ENCODE results near the gene DAAM1.

DAAM1 gene

DNA sequence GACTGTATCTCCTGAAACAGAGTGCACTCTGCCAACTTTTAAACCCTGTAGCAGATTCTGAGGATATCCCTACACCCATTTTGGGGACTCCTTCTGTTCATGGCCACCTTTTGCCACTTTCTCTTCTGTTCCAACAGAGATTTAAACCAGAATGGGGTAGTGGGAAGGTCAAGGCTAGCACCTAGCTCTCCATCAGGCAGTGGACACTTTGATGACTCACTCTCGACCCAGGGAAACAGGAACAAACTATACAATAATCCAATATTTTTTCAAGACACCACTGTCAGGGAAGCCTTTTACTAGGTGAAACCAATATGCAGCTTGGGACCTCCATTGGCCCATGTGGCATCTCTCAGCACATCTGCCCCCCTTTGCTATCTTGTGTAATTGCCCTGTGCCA lies 103.6 kb downstream of the DAAM1 start:
- no peak for DNase-seq (ENCODE audit: low read depth)

DNA sequence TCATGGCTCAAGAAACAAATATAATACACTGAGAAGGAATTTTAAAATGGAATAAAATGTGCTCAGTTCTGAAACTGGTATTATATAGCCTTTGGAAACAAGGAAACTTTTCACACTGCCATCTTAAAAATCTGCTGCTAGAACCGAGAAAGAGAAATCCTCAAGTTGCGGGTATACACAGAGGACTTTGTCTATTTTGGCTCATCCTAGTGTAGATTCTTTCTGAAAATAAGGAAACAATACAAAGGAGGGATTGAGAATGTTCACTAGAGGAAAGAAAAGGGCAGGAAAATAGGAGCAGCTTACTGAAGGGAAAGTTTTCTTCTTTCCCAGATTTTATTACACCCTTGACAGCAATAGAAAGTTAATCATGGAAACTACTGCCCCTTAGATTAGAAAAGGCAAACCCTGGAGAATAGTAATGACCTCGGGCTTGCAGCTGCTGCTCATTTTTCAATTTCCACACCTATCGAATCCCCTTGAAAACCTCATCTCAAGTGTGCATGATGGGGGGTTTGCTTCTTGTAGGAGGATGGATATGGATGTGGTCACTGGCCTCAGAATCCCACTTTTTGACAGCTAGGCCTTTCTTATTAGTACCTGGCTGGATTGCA lies 104.6 kb downstream of the DAAM1 start:
- DNase-seq (ENCODE audit: low read depth) = no peak

DNA sequence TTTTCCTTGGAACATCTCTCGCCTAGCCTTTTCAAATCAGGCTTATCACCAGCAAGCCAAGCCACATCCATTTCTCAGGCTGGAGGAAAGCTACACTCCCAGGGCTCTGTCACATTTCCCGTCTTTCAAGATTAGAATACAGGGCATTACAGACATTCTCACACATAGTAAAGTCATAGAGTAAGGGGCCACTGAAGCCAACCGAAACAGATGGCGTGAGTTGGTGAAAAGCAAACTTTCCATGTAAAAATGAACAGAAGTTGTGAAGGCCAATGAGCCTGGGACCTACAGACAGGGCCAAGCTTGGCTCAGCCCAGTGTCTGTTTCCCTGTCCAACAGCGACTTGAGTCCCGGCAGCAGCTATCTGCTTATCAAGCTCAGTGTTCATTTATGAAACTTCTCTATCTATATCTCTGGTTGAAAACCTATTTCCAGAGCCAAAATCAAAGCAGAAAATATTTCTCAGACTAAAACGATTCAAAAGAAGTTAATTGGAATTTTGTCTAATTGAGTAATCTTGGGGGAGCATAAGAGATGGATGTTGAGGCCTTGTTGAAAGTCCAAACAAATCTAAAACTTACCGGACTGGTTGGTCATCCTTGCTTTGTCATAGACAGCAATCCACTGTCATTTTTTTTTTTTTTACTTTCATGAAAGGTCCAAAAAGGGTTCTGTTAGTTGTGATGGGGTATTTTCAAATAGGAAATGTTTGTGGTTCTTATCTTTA lies 105.6 kb downstream of the DAAM1 start:
- DNase-seq (ENCODE audit: low read depth) = no peak

DNA sequence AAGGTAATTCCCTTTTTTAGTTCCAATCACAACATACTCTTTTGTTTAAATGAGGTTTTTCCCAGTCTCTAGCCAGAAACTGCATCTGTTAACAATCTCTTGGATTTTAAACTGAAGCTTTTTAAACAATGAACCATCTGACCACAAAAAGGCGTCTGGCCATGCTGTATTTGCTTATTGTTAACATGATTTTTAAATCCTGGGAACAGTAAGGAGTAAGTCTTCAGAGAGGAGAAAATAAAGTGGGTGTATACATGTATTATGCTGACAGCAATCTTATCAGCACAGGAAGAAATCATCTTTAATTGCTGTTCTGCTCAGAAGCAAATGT lies 106.2 kb downstream of the DAAM1 start:
- no peak for DNase-seq (ENCODE audit: low read depth)

DNA sequence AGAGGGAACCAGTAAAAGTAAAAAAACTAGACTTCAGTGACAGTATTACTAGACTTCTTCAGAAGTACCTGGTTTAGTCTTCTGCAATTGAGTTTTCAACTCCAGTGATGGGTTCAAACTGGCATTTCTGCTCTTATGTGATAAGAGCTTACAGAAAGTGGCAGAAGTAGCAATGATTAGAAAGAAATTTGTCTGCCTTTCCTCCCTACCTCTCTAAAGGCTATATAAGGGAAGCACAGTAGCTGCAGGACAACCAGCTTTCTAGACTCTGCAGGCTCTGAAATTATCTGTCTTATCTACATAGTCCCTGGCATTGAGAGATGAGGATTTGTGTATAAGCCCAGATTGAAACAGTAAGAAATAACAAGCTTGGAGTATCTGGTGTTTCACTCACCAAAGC lies 107.5 kb downstream of the DAAM1 start:
- no peak for DNase-seq (ENCODE audit: low read depth)

DNA sequence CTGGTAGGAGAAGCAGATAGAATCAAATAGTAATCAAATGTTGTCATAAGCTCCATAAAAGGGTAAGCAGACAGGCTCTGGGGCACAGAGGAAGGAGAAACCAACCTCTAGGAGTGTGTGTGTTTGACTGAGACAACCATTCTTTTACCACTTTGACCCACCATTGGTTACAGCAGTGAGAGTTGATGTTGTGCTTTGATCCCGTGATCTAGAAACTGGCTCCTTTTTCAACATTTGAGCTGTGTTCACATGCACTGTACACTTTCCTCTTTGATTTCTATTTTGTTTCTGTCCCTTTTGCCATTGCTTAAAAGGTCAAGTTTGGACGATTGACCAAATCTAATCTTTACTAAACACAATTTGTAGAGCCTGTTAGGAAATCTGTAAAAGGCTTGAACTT lies 108.0 kb downstream of the DAAM1 start:
- DNase-seq (ENCODE audit: low read depth) = no peak

DNA sequence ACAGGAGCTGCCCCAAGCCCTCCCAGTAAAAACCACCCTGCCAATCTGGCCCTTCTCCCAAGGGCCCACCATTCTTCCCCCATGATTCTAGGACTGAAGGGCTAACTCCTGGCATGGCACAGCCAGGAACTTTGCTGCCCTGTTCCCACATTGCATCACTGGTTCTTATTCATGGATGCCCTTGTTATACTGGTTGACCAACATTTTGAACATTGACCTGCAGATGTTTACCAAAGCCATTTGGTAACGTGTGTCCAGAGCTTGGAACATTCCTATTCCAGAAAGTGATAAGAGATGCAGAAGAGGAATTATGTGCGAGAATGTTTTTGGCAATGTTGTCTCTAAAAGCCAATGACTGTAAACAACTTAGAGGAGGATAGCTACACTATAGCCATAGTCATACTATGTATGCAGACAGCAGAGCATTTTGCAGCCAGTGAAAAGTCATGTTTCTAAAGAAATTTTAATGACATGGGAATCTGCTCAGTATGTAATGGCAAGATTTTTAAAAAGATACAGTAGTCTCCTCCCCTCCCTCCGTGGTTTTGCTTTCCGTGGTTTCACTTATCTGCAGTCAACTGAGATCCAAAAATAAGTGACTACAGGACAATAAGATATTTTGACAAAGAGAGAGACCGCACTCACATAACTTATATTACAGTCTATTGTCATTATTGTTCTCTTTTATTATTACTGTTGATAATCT lies 108.8 kb downstream of the DAAM1 start:
- DNase-seq (ENCODE audit: low read depth) = no peak

DNA sequence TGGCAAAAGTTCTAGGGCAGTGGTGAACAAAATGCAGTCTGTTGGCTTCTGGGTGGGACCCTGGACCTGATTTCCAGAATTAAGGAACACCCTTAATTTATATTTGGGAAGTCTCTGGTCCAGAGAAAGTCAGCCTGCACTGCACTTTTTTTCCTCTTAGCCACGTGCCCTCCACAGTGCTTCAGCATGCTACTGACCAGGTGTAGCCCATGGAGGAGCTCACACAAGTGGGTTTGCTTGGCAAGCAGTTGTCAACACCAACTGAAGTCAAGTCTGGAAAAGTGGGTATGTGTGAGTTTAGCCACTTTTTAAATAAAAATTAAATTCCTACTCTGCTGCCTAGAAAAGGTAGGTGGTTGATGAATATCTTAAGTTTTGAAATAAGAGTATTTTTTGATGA lies 111.3 kb downstream of the DAAM1 start:
- DNase-seq (ENCODE audit: low read depth) = no peak

DNA sequence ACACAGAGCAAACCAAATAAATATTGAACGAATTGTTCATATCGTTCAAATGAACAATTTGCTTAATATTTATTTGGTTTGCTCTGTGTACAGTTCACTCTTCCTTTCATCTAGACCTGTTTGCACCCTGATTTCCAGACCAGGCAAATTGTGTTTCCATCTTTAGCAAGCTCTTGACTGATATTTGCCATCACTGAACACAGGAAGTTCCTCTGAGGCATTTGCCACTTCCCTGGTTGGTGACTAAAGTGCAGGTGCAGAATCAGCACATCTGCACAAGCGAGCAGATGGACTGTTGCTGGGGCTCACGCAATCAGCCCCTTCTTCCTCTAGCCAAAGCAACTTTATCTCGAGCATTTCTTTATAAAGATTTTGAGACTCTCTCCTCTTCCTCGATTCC lies 112.9 kb downstream of the DAAM1 start:
- no peak for DNase-seq (ENCODE audit: low read depth)

DNA sequence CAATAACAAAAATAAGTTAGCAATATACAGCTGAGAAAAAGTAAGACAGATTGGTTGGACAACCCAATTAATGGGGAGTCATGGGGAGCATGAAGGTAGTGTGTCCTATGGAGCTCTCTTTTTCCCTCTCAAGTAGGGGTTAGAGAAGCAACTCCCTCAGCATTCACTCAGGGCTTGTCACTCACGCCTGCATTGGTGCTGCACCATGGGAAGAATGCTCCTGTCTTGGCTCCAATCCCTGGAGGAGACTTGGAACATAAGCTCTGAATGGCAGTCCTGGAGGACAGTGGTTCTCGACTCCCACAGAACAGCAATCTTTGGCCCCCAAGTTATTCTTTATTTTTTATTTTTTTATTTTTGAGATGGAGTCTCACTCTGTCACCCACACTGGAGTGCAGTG lies 113.8 kb downstream of the DAAM1 start:
- no peak for DNase-seq (ENCODE audit: low read depth)

DNA sequence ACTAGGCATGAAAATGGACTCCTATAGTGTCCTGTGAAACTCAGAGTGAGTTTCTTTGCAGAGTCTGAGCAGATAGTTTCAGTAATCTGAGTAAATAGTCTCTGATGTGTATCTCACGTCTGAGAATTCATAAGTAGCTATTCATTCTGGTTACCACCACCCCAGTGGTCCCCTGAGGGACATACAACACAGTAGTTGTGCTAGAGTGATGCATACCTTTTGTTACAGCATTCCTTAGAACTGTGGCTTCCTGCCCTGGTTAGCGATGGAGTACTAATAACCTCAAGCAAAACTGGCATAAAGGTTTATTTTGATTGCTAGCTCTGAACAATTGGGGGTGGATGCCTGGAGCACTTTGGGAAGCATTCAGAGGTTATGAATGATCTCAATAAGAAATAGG lies 114.7 kb downstream of the DAAM1 start:
- DNase-seq (ENCODE audit: low read depth) = no peak

DNA sequence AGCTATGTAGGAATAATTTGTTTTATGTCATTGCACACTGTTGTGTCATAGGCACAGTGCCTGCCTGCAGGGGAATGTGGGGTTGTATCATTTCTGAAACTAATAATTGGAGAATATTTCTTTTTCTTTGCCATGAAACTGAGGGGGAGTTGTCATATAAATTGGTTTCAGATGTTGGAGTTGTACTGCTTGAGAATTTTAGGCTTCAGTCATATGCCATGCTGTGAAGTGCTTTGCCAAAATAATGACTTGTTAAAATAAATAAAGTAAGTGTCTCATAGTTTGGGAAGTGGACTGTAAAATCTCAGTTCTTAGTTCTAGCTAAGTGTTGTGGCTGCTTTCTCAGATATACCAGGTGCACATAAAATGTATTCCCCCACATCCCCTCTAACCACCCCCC lies 116.8 kb downstream of the DAAM1 start:
- no peak for DNase-seq (ENCODE audit: low read depth)

DNA sequence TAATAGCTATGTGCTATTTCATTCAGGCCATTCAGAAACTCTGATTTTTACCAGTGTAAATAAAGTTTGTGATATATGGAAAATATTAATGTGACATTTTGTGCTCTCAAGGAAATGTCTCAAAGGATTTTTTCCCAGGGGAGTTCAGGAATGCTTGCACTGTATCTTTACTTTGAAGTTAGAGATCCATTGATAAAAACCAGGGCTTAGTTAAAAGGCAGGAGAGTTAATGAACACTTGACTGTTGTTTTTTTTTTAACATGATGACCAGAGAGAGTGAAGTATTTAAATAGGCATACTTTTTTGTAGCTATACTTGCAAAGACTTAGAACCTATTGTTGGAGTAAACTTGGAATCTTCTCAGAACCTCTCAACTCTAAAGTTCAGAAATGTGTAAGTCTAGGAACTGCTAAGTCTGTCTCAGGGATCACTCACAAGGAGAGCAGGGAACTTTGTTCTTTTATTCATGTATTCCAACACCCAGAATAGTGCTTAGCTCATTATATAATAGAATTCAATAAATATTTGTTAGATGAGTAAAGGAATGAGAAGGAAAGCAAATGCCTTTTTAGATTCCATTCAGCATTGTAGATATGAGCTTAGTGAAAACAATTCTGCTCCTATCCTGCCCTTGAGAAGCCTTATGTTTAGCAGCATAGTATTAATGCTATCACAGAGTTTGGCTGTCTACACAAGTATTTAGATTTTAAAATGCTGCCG lies 117.5 kb downstream of the DAAM1 start:
- no peak for DNase-seq (ENCODE audit: low read depth)

DNA sequence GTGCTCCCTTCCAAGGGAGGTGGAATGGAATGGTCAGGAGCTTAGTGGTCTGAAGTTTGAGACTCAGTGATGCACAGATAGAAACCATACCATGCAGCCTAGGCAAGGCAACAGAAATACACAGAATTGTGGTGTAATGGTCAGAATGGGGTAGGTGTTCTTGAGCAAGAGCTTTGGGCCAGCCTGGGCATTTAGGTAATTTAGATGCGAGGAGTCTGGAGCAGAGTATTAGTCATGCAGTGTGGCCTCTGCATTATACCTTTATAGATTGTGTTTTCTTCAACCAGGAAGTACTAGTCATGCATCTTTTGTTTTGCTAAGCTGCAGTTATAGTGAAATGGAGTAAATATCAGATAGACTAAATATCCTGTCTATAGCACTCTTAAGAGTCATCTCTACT lies 118.3 kb downstream of the DAAM1 start:
- DNase-seq (ENCODE audit: low read depth) = no peak

DNA sequence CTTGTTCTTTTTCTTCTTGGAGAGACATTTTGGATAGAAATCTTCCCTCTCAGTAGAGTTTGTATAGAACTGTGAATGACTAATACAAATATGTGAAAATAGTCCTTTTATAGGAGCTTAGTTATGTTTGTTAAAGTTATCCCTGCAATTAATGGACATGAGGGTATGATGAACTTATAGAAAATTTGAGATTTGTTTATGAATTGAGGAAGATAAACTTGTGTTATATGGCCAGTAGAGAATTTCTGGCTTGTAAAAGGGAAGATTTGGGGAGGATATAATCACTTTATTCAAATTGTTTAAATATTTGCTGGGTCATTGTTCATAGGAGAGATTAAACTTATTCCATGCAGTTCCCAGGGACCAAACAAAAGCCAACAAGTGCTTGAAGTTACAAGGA lies 119.6 kb downstream of the DAAM1 start:
- DNase-seq (ENCODE audit: low read depth) = no peak

DNA sequence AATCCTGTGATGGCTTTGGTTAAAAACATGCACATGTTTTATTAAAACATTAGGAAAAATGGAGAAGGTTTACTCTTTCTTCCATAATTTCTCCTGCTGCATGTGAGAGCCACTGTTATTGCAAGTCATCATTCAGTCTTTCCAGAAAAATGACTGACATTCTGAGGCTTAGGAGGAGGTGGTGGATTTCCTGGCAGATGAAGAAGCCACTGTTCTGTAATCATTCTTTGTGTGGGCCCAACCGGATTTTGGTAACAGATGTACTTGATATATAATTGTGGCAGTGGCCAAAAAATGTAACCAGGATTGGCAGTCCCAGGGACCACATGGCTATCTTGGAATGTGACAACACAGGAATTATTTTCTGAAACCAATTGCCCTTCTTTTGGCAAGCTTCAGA lies 120.2 kb downstream of the DAAM1 start:
- no peak for DNase-seq (ENCODE audit: low read depth)

DNA sequence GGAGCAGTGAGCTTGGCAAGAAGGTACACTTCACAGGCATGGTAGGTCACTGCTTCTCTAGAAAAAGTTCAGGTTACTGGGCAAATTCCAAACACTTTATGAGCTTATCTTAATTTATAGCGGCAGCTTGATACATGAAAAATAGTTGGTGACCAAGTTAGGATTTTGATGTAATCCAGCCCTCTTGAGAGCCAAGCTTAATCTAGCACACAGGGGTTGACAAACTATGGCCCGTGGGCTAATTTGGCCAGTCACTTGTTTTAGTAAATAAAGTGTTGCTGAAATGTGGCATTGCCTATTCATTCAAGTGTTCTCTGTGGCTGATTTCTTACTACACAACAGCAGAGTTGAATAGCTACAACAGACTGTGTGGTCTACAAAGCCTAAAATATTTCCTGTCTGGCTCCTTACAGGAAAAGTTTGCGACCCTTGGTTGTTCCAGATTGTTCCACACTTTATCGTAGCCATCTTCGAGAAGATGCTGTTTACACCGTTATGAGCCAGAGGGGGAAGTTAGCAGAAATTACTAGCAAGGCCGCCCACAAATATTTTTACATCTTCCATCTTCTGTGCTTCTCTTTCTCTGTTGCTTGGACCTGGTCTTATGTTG lies 120.9 kb downstream of the DAAM1 start:
- DNase-seq (ENCODE audit: low read depth) = no peak

DNA sequence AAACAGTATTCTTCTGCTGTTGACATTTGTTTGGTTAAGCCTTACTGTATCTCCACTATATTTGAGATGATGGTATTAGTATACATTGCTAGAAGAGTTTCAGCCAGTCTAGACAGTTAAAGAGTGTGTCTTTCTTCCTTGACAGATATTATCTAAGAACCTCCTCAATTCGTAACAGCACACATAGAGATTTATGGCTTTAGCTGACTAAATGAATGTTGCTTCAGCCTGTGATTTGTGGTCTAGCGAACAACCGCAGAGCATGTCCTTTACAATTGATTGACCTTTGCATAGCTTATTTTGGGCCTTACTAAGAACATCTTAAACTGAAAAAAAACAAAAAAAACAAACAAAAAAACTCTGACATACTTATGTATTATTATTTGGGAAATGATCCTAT lies 122.2 kb downstream of the DAAM1 start:
- no peak for DNase-seq (ENCODE audit: low read depth)

DNA sequence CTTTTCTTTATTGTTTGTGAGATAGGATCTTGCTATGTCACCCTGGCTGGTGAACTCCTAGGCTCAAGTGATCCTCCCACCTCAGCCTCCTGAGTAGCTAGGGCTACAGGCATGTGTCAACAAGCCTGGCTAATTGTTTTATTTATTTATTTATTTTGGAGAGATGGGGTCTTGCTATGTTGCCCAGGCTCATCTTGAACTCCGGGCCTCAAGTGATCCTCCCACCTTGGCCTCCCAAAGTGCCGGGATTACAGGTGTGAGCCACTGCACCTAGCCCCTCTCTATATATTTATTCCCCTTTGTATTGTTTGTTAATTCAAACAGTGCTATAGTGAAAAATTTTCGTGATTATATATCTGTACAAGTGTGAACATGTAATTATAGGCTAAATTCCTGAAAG lies 123.3 kb downstream of the DAAM1 start:
- no peak for DNase-seq (ENCODE audit: low read depth)

DNA sequence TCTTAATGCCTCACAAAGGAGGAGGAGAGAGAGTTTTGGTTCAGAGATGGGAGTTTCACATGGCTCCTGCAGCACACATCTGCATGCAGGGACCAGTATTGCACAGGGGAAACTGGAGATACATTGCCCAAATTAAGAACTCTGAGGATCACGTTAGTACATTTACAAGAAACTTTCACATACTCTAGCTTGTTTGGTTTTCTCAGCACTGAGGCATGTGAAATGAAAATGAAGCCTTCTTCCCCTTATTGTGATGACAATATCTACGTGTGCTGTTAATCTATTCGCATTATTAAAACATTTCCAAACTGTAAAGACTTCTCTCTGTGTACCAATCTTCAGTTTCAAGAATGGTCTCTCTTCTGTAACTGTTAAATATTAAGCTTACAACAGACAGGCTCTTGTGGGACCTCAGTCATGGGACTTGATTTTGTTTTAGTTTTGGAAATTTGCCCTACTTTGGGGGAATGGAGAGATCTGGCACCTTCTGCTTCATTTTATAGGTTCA lies 124.7 kb downstream of the DAAM1 start:
- DNase-seq (ENCODE audit: low read depth) = no peak

DNA sequence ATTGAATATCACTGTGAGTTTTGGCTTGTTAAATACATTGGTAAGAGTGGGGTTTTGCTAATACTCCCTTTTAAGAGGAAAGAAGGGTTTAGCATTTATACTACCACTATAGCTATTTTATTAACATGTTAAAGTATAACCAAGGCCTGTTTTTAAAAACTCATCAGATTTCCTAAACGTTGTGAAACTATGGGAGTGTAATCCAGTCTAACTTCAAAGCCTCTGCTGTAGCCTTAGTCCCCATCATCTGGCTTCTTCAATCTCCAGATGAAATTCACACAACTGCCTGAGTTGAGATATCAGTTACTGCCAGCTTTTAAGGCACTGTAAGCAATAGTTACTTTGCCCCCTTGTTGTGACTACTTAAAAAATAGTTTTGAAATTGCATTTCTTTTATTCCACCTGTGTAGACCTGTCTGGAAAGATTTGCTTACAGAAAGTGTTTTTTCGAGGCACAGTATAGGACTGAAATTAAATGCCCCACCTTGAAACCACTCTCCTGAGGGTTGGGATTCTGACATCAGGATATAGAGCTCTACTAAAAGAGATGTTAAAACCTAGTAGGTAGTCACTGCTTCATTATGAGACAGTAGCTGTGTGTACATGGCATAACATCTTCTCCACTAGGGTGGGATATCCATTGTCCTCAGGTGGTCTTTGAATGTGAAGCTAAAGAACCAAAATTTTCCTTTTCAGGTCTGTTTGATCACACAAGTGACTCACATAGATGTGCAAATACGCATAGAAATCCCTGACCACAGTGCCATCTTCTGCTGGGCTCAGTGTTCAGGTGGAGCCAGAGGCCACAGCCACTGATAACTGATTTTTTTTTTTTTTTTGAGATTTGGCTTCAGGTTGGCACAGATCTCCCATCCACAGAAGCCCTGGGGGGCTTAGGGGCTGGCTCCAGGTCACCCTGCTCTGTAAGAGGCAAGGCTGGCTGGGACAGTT lies 125.5 kb downstream of the DAAM1 start:
- DNase-seq (ENCODE audit: low read depth) = no peak

All from stimulated activated CD8-positive, alpha-beta memory T cell treated with anti-CD3 and anti-CD28 coated beads, Interleukin-15, amount 100 ng/mL, for 24 hours (primary cell).